DND-41 (cell line): ENCODE data around the gene KNCN.

ENCODE experiments used
- ATAC-seq: fragments of 200-7000 bp; cut with Tn5 transposase; 3 replicates; pipeline ENCODE4 v1.9.1; 2021; ENCODE audit warnings: low read depth; ENCODE audit not compliant: insufficient read depth
- DNase-seq: peaks from one replicate; pipeline ENCODE4 v3.0.0-alpha.2; 2020
- H2AFZ ChIP-seq: 2 replicates; pipeline ENCODE4 v1.6.0; 2012; ENCODE audit warnings: low read depth, low read length
- H3K27ac ChIP-seq: 2 replicates; pipeline ENCODE4 v1.5.1; 2012; ENCODE audit warnings: low read length, inconsistent platforms
- H3K27me3 ChIP-seq: fragments of 200-600 bp; sonication (generic); 2 replicates; pipeline ENCODE4 v1.6.0; 2012; ENCODE audit warnings: low read length, mild to moderate bottlenecking, inconsistent platforms; ENCODE audit not compliant: insufficient read depth, poor library complexity
- H3K36me3 ChIP-seq: 2 replicates; pipeline ENCODE4 v1.5.1; 2012; ENCODE audit warnings: low read length, inconsistent platforms; ENCODE audit not compliant: insufficient read depth
- H3K4me1 ChIP-seq: 2 replicates; pipeline ENCODE4 v1.5.1; 2012; ENCODE audit warnings: mild to moderate bottlenecking, low read length; ENCODE audit not compliant: insufficient read depth
- H3K4me2 ChIP-seq: 2 replicates; pipeline ENCODE4 v1.6.0; 2012; ENCODE audit warnings: mild to moderate bottlenecking, moderate library complexity, low read length, inconsistent platforms; ENCODE audit not compliant: insufficient read depth
- H3K4me3 ChIP-seq, 2 experiments: fragments of 200-600 bp in 1 of 2; shearing (Covaris generic) in 1 of 2; 2 replicates each; pipeline ENCODE4 v1.5.1; 2012 to 2016; ENCODE audit warnings: inconsistent platforms in 2 of 2, low read length in 2 of 2, mild to moderate bottlenecking in 2 of 2, low read depth in 1 of 2, moderate library complexity in 1 of 2
- H3K79me2 ChIP-seq: 2 replicates; pipeline ENCODE4 v1.6.0; 2012; ENCODE audit warnings: low read length, inconsistent platforms; ENCODE audit not compliant: insufficient read depth
- H3K9ac ChIP-seq: 2 replicates; pipeline ENCODE4 v1.6.0; 2012; ENCODE audit warnings: low read depth, mild to moderate bottlenecking, inconsistent platforms, low read length, moderate library complexity
- H3K9me3 ChIP-seq: 2 replicates; pipeline ENCODE4 v1.5.1; 2012; ENCODE audit warnings: low read length, moderate library complexity, mild to moderate bottlenecking, inconsistent platforms; ENCODE audit not compliant: insufficient read depth, severe bottlenecking
- H4K20me1 ChIP-seq: 2 replicates; pipeline ENCODE4 v1.6.0; 2012; ENCODE audit warnings: low read length; ENCODE audit not compliant: insufficient read depth
- CTCF ChIP-seq: IDR thresholded peaks from 2 replicates; pipeline ENCODE4 v1.5.1; 2012; ENCODE audit warnings: borderline replicate concordance, low read length, moderate library complexity, mild to moderate bottlenecking; ENCODE audit not compliant: poor library complexity, severe bottlenecking; ENCODE audit errors: extremely low read depth
- EZH2 ChIP-seq: IDR thresholded peaks from 3 replicates; pipeline ENCODE4 v1.6.1; 2012; ENCODE audit warnings: borderline replicate concordance, low read depth, mild to moderate bottlenecking, moderate library complexity, low read length, inconsistent platforms; ENCODE audit not compliant: severe bottlenecking

KNCN gene

GRCh38 chr1:46553506-46553905 is 2.1 kb upstream of the KNCN start:
- H3K4me3 ChIP-seq: no peak overlapping the region
- H3K27me3 ChIP-seq: no peaks in the 10 kb centered on the region
- no peak overlapping the region for H3K27ac ChIP-seq
- DNase-seq (no peak), ATAC-seq (no peak)
- H3K4me2 ChIP-seq: no peak overlapping the region
- TF ChIP-seq EZH2 (no peak), CTCF (peak; percentile 26)
- H2AFZ ChIP-seq: no peak overlapping the region
- no peaks in the 10 kb centered on the region for H3K36me3 ChIP-seq
- no peak overlapping the region for H3K9ac ChIP-seq
- H3K4me1 ChIP-seq: no peaks in the 10 kb centered on the region; the same call in 1 of the 2 replicates
- H3K9me3 ChIP-seq: no peaks in the 10 kb centered on the region
- H3K79me2 ChIP-seq: no peaks in the 10 kb centered on the region
- H4K20me1 ChIP-seq: no peaks in the 10 kb centered on the region

- ATAC-seq (no peak), DNase-seq (no peak)
- H4K20me1 ChIP-seq: no peaks in the 10 kb centered on the region
- TF ChIP-seq CTCF (no peak), EZH2 (no peak)
- no peaks in the 10 kb centered on the region for H3K79me2 ChIP-seq
- no peaks in the 10 kb centered on the region for H3K27me3 ChIP-seq
- H3K4me2 ChIP-seq: no peak overlapping the region
- no peaks in the 10 kb centered on the region for H3K9me3 ChIP-seq
- no peaks in the 10 kb centered on the region for H3K36me3 ChIP-seq
- no peak overlapping the region for H2AFZ ChIP-seq
- H3K9ac ChIP-seq: no peak overlapping the region
- H3K4me1 ChIP-seq: no peaks in the 10 kb centered on the region; the same call in 1 of the 2 replicates
- no peak overlapping the region for H3K27ac ChIP-seq
- no peak overlapping the region for H3K4me3 ChIP-seq
Measured at GRCh38 chr1:46552357-46553237, 1.1 kb upstream of the KNCN start.

- Histone ChIP-seq H3K27ac (no peak overlapping the region), H3K4me2 (no peak overlapping the region), H3K4me3 (no peak overlapping the region), H3K27me3 (peaks cover 7% of the 10 kb centered on the region), H2AFZ (no peak overlapping the region), H3K9ac (no peak overlapping the region), H3K36me3 (no peaks in the 10 kb centered on the region), H3K4me1 (no peaks in the 10 kb centered on the region; the same call in 1 of the 2 replicates), H4K20me1 (no peaks in the 10 kb centered on the region), H3K79me2 (no peaks in the 10 kb centered on the region), H3K9me3 (no peaks in the 10 kb centered on the region)
- ATAC-seq: no peak
- no peak for TF ChIP-seq CTCF
- no peak for TF ChIP-seq EZH2
- DNase-seq: no peak
Measured at GRCh38 chr1:46550751-46551231, 656 bp downstream of the KNCN start.
